ENCODE data around the gene PTPN23. TPM values are rescaled to one million over a fixed set of nuclear protein-coding genes. Genes with fewer than 3 reads are reported as not detected.

The PTPN23 gene
- total RNA-seq, 4 donors from 2014 or later, result 26.9 to 199 (median 55.1) TPM

DNA sequence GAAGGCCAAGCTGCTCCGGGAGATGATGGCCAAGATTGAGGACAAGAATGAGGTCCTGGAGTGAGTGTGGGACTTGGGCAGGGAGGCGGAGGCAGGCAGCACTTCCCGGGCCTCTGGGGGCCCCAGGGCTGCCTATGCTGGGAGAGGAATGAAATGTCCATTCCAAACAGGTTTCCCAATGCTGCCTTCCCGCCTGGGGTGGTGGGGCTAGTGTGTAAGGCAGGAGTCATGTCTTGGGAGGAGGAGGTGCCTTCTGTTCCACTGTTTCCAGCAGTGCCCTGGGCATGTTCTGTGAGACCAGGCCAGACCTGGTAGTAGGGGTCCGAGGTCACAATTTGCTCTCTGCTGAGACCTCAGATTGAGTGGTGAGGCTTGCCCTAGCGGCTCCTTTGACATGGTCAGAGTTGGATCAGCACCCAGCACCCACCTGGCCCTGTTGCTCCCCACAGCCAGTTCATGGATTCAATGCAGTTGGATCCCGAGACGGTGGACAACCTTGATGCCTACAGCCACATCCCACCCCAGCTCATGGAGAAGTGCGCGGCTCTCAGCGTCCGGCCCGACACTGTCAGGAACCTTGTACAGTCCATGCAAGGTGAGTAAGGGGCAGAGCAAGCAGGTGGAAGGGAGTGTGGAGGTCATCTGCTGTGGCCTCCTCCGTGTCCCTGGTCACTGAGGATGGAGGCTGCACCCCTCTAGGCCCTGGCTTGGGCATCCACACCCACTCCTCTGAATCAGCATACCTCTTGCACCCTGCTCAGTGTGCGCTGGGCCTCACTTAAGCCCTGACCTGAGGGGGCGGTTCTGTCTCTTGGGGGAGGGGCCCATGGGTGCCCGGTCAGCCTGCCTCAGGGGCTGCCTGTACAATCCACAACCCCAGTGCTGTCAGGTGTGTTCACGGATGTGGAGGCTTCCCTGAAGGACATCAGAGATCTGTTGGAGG, 27.3 kb downstream of the PTPN23 start:
- in situ Hi-C loops (cut with MboI; ENCODE audit: low pct_ligation_motif_present in 1 of 4, low pct_unique_long_range_greater_than_20kb in 1 of 4, low sequenced_read_pairs in 3 of 4), result loop anchor here in 1 of 4 donors (25.0 kb wide), 1 partner anchor 379 kb away; the partner anchor contains the start of gene SMARCC1
- peaks cover 8 to 21% (median 12%) of the 10 kb centered on the region in 4 donors for H3K4me1 ChIP-seq
- 60 to 90% methylated on average over 1 to 18 of the region's 18 CpGs for WGBS, 2 donors (ENCODE audit: low coverage in 1 of 2)
- H3K36me3 ChIP-seq, result peaks cover 0 to 29% (median 3%) of the 10 kb centered on the region in 4 donors
- H3K4me3 ChIP-seq, result no peak overlapping the region
- no peaks in the 10 kb centered on the region for H3K9me3 ChIP-seq
- intact Hi-C loops (cut with DNase I; ENCODE audit: low total_unique reads), result no loop called here
- H3K27ac ChIP-seq, result no peak overlapping the region
- DNase-seq, result no peak
- no peaks in the 10 kb centered on the region for H3K27me3 ChIP-seq
- TF ChIP-seq, protein P1, sequence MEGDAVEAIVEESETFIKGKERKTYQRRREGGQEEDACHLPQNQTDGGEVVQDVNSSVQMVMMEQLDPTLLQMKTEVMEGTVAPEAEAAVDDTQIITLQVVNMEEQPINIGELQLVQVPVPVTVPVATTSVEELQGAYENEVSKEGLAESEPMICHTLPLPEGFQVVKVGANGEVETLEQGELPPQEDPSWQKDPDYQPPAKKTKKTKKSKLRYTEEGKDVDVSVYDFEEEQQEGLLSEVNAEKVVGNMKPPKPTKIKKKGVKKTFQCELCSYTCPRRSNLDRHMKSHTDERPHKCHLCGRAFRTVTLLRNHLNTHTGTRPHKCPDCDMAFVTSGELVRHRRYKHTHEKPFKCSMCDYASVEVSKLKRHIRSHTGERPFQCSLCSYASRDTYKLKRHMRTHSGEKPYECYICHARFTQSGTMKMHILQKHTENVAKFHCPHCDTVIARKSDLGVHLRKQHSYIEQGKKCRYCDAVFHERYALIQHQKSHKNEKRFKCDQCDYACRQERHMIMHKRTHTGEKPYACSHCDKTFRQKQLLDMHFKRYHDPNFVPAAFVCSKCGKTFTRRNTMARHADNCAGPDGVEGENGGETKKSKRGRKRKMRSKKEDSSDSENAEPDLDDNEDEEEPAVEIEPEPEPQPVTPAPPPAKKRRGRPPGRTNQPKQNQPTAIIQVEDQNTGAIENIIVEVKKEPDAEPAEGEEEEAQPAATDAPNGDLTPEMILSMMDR (IDR thresholded peaks at IDR 0.05), result no peak
- TF ChIP-seq POLR2AphosphoS5 (IDR thresholded peaks at IDR 0.05), result no peak
- no peak for TF ChIP-seq POLR2A (IDR thresholded peaks at IDR 0.05)
- no peak for TF ChIP-seq EP300 (IDR thresholded peaks at IDR 0.05; ENCODE audit: low read depth)

DNA sequence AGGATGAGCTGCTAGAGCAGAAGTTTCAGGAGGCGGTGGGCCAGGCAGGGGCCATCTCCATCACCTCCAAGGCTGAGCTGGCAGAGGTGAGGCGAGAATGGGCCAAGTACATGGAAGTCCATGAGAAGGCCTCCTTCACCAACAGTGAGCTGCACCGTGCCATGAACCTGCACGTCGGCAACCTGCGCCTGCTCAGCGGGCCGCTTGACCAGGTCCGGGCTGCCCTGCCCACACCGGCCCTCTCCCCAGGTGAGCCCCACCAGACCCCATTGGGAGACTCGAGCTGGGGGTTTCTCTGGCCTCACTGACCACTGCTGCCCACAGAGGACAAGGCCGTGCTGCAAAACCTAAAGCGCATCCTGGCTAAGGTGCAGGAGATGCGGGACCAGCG, 28.0 kb downstream of the PTPN23 start:
- no peaks in the 10 kb centered on the region for H3K9me3 ChIP-seq
- peaks cover 0 to 29% (median 3%) of the 10 kb centered on the region in 4 donors for H3K36me3 ChIP-seq
- no peak for DNase-seq
- H3K4me3 ChIP-seq, result no peak overlapping the region
- WGBS, 2 donors (ENCODE audit: low coverage in 1 of 2), result 93% methylated on average over 13 of the region's 15 CpGs; no CpG with 5 or more reads in 1 of the 2 donors
- intact Hi-C loops (cut with DNase I; ENCODE audit: low total_unique reads), result no loop called here
- H3K27ac ChIP-seq, result no peak overlapping the region
- in situ Hi-C loops (cut with MboI; ENCODE audit: low pct_ligation_motif_present in 1 of 4, low pct_unique_long_range_greater_than_20kb in 1 of 4, low sequenced_read_pairs in 3 of 4), result loop anchor here in 1 of 4 donors (25.0 kb wide), 1 partner anchor 378 kb away; the partner anchor contains the start of gene SMARCC1
- TF ChIP-seq, protein P1 (IDR thresholded peaks at IDR 0.05), result no peak
- TF ChIP-seq POLR2A (IDR thresholded peaks at IDR 0.05), result no peak
- TF ChIP-seq POLR2AphosphoS5 (IDR thresholded peaks at IDR 0.05), result no peak
- no peak for TF ChIP-seq EP300 (IDR thresholded peaks at IDR 0.05; ENCODE audit: low read depth)
- H3K27me3 ChIP-seq, result no peaks in the 10 kb centered on the region
- H3K4me1 ChIP-seq, result peaks cover 8 to 21% (median 12%) of the 10 kb centered on the region in 4 donors

DNA sequence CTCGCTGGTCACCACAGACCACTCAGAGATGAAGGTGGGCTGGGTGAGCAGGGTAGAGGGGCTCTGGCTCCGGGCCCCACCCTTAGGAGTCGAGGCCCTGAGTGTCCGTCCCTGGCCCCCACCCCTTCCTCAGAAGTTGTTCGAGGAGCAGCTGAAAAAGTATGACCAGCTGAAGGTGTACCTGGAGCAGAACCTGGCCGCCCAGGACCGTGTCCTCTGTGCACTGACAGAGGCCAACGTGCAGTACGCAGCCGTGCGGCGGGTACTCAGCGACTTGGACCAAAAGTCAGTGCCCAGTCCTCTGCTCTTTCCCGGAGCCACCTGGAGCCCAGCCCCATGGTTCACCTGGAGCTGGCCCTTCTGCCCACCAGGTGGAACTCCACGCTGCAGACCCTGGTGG, 28.5 kb downstream of the PTPN23 start:
- no peak overlapping the region for H3K4me3 ChIP-seq
- no peak for DNase-seq
- no peaks in the 10 kb centered on the region for H3K27me3 ChIP-seq
- no peaks in the 10 kb centered on the region for H3K9me3 ChIP-seq
- intact Hi-C loops (cut with DNase I; ENCODE audit: low total_unique reads), result no loop called here
- H3K27ac ChIP-seq, result no peak overlapping the region
- H3K4me1 ChIP-seq, result peaks cover 8 to 21% (median 12%) of the 10 kb centered on the region in 4 donors
- peaks cover 0 to 29% (median 3%) of the 10 kb centered on the region in 4 donors for H3K36me3 ChIP-seq
- TF ChIP-seq, protein P1 (IDR thresholded peaks at IDR 0.05), result no peak
- TF ChIP-seq EP300 (IDR thresholded peaks at IDR 0.05; ENCODE audit: low read depth), result no peak
- TF ChIP-seq POLR2A (IDR thresholded peaks at IDR 0.05), result no peak
- no peak for TF ChIP-seq POLR2AphosphoS5 (IDR thresholded peaks at IDR 0.05)
- in situ Hi-C loops (cut with MboI; ENCODE audit: low pct_ligation_motif_present in 1 of 4, low pct_unique_long_range_greater_than_20kb in 1 of 4, low sequenced_read_pairs in 3 of 4), result loop anchor here in 1 of 4 donors (25.0 kb wide), 1 partner anchor 378 kb away; the partner anchor contains the start of gene SMARCC1
- 96% methylated on average over 11 of the region's 15 CpGs; no CpG with 5 or more reads in 1 of the 2 donors for WGBS, 2 donors (ENCODE audit: low coverage in 1 of 2)
